GM19099 (cell line): Measurements from ENCODE around the gene VASH2.

Source experiments
- POLR2A ChIP-seq: IDR thresholded peaks from 3 replicates; pipeline ENCODE4 v1.6.1; 2011; ENCODE audit warnings: low read depth; ENCODE audit not compliant: insufficient read length; ENCODE audit errors: extremely low read depth

The VASH2 gene

GRCh38 chr1:212966616-212967015 is 16.3 kb downstream of the VASH2 start:
- no peak for TF ChIP-seq POLR2A

- no peak for TF ChIP-seq POLR2A
Measured at GRCh38 chr1:212967801-212968200, 17.5 kb downstream of the VASH2 start.

GRCh38 chr1:212968368-212968863 is 18.1 kb downstream of the VASH2 start:
- no peak for TF ChIP-seq POLR2A

- no peak for TF ChIP-seq POLR2A
Measured at GRCh38 chr1:212970085-212970484, 19.7 kb downstream of the VASH2 start.

GRCh38 chr1:212971312-212971711 is 21.0 kb downstream of the VASH2 start:
- no peak for TF ChIP-seq POLR2A

- TF ChIP-seq POLR2A = no peak
Measured at GRCh38 chr1:212973426-212973825, 23.1 kb downstream of the VASH2 start.

GRCh38 chr1:212973899-212974298 is 23.6 kb downstream of the VASH2 start:
- TF ChIP-seq POLR2A = no peak

GRCh38 chr1:212974711-212975110 is 24.4 kb downstream of the VASH2 start:
- no peak for TF ChIP-seq POLR2A

GRCh38 chr1:212975111-212975918 is 25.0 kb downstream of the VASH2 start:
- no peak for TF ChIP-seq POLR2A

- no peak for TF ChIP-seq POLR2A
Measured at GRCh38 chr1:212976586-212976985, 26.2 kb downstream of the VASH2 start.

- no peak for TF ChIP-seq POLR2A
Measured at GRCh38 chr1:212977781-212978645, 27.7 kb downstream of the VASH2 start.

GRCh38 chr1:212979340-212980122 is 29.2 kb downstream of the VASH2 start:
- TF ChIP-seq POLR2A = no peak

GRCh38 chr1:212980123-212980785 is 29.9 kb downstream of the VASH2 start:
- TF ChIP-seq POLR2A = no peak

GRCh38 chr1:212981025-212981495 is 30.7 kb downstream of the VASH2 start:
- peak; percentile 16 for TF ChIP-seq POLR2A
